GM12874 (cell line): Measurements from ENCODE around the gene ACAP2.

Source experiments
- TF ChIP-seq, protein P1 (sequence below): IDR thresholded peaks from 2 replicates; pipeline ENCODE4 v1.5.1; 2011; ENCODE audit warnings: low read depth, mild to moderate bottlenecking, control low read depth, low read length, moderate library complexity; ENCODE audit not compliant: insufficient read depth

ACAP2 gene

DNA sequence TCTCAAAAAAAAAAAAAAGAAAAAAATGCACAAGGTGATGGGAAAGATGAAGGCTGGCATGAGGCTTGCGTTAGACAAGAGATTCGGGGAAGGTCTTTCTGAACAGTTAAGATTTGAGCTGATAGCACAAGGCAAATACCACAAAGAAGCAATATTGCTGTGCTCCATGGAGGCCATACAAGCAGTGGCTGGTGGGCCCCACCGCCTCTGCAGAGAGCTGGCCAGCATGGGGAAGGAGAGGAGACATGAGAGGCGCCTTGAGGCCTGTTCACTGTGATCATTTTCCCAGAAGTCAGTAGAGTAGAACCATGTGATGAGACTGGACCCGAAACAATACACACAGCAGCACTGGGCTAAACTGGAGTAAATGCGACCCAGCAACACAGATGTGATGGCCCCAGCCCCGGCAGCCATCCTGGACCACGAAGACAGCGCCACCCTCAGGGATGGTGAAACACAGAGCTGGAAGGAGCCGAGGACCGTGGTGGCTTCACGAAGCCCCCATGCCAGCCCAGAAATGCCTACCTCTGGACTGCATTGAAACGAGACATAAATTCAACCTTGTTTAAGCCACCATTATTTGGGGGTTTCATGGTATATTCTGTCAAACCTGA lies 177.3 kb downstream of the ACAP2 start:
- TF ChIP-seq, protein P1, sequence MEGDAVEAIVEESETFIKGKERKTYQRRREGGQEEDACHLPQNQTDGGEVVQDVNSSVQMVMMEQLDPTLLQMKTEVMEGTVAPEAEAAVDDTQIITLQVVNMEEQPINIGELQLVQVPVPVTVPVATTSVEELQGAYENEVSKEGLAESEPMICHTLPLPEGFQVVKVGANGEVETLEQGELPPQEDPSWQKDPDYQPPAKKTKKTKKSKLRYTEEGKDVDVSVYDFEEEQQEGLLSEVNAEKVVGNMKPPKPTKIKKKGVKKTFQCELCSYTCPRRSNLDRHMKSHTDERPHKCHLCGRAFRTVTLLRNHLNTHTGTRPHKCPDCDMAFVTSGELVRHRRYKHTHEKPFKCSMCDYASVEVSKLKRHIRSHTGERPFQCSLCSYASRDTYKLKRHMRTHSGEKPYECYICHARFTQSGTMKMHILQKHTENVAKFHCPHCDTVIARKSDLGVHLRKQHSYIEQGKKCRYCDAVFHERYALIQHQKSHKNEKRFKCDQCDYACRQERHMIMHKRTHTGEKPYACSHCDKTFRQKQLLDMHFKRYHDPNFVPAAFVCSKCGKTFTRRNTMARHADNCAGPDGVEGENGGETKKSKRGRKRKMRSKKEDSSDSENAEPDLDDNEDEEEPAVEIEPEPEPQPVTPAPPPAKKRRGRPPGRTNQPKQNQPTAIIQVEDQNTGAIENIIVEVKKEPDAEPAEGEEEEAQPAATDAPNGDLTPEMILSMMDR: no peak

DNA sequence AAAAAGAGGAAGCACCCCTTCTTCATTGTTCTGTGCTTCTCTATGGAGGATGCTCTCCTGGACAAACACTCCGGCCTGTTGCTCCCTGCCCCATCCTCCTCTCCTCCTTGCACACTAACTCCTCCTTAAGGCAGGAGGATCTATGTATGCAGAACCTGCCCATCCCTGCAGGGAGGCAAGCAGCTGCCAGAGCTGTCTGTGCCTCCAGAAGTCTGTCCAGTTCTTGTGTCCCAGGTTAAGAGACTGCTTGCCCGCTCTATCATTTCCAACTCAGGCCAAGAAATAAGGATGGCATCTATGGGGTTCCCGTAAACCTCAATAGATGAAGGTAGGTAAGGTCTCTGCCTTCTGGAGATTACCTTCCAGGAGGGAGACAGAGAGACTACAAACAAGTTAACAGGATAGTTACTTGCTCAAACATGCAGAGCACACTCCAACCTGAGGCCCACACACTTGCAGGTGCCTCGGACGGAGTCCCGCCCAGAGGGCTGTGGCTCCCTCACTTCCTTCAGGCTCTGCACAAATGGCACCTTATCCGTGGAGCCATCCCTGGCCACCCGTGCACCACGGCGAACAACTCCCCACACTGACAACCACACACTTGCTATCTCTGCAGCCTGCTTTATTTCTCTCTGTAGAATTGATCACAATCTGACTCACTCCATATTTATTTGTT lies 178.8 kb downstream of the ACAP2 start:
- TF ChIP-seq, protein P1: no peak

DNA sequence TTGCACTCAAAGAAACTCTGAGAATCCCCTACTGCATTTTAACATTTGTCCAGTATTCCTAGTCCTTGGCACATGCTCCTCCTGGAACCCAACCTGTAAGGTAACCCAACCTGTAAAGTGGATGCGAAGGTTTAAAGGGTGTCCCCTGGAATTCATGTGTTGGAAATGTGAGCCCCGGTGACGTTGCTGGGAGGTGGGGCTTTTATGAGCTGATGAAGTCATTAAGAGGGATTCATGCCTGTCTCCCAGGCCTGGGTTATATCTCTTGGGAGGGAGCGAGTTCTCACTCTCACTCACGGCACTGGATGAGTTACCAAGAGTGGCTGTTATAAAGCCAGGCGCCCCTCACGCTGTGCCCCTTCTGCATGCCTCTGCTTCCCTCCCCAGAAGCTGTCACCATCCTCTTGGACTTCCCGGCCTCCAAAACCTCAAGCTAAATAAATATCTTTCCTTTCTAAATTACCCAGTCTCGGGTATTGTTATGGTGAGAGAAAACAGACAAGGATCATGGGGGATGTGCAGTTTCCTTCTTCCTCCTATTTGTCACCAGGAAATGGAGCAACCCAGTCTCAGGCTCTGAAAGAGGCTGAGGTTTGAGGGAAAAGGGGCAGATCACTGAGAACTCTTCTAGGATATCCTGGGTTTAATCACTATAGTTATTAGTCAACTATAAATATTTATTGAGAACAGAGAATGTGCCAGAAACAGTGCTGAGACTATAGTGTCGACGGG lies 179.5 kb downstream of the ACAP2 start:
- TF ChIP-seq, protein P1: no peak

DNA sequence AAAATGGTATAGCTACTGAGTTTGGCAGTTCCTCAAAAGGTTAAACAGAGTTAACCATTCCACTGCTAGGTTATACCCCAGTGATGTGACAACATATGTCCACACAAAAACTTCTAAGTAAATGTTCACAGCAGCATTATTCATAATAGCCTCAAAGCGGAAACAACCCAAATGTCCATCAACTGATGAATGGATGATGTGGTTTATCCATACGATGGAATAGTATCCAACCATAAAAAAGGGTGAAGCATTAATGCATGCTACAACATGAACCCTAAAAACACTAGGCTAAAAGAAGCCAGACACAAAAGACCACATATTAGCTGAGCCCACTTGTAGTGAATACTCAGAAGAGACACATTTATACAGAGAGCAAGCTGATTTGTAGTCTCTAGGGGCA lies 180.9 kb downstream of the ACAP2 start:
- TF ChIP-seq, protein P1: no peak

DNA sequence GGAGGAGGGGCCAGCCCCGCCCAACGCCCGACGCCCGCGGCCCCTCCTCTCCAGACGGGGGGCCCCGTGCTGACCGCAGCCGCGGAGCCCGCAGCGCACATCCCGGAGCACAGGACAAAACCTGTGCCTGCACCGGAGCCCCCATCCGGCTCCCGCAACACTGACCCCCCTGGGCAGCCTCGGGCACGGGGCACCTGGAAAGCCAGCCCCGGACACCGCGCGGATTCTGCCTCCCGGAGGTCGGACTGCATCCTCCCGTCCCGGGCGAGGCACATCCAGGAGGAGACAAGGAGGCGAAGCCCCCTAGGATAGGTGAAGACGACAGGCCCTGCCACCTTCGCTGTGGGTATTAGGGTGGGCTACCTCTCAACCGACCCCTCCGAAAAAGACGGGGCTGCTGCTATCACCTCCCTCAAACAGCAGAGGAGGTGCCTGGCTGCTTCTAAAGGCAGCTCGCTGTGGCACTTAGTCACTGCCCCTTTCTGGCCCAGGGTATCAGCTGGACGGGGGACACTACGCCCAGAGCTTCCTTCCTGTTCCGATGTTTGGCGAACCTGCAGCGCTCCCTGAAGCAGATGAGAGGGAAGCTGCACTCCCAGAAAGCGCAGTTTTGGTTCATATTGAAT lies 182.4 kb downstream of the ACAP2 start:
- TF ChIP-seq, protein P1: no peak

DNA sequence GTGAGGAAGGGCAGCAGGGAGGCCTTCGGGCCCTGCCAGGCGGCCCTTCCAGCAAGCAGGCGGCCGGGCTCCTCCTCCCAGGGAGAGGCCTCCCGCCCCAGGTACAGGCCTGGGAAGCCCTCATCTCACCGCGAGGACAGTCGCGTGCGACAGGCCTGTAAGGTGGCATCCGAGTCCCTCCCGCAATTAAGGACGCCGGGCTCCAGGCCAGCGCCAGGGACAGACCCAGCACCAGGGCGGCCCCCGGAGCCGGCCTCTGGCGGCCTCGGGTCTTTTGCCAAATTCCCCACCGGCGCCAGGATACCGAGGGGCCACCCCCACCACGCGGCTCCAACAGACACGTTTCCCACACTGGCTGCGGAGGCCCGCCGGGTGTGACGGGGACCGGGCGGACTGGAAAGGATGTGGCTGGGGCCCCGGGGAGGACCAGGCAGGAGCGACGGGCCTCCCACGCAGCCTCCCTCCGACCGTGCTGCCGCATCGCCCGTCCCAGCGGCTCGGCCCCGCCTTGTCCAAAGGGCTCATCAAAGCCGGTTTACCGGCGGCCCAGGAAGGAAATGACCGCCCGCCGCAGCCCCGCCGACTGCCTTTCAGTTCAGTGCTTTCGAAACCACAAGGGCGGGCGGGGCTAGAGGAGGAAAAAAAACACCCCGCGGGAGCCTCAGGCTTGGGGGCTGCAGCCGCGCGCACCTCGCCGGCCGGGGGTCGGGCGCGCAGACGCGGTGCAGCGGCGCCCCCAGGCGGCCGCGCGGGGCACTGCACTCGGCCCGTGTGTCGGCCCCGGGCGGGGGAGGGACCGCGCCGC lies 183.1 kb downstream of the ACAP2 start:
- TF ChIP-seq, protein P1: peak; percentile 77
